Gastroesophageal sphincter (tissue), 3 donors: ENCODE results near the gene TRHDE.

Experiments
- POLR2A ChIP-seq, 2 donors: fragments of 450-650 bp; IDR thresholded peaks; one replicate each; pipeline ENCODE4 v1.6.1; 2017; ENCODE audit warnings: antibody characterized with exemption in 2 of 2, mild to moderate bottlenecking in 2 of 2, moderate library complexity in 1 of 2
- POLR2AphosphoS5 ChIP-seq: sonication (generic); formaldehyde crosslinking; IDR thresholded peaks from one replicate; pipeline ENCODE4 v1.6.1; 2017; ENCODE audit warnings: antibody characterized with exemption
- TF ChIP-seq, protein P1 (sequence below), 4 experiments: fragments of 200-600 bp in 2 of 4; fragments of 450-650 bp in 2 of 4; sonication (generic) in 1 of 4; IDR thresholded peaks; one replicate each; pipeline ENCODE4 v1.5.1; 2017 to 2019; ENCODE audit warnings: antibody characterized with exemption in 4 of 4, mild to moderate bottlenecking in 2 of 4, moderate library complexity in 2 of 4

DNA sequence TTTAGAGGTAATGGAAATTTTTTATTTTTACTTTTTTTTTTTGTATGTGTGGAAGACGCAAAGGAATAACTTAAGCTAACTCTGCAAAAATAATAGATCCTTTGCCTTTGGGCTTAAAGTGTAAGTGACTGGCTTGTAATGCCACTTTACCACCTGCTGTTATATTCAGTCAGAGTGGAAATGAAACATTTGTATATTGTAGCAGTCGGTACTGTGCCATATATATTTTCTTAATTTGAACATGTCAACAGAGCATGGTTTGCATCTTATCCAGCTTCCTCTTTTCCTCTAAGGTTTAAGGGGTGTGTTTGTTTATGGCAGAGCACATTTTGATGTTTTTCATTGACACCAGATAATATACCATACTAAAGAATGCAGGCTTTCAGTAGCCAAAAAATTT lies 176.6 kb downstream of the TRHDE start:
- TF ChIP-seq, protein P1, sequence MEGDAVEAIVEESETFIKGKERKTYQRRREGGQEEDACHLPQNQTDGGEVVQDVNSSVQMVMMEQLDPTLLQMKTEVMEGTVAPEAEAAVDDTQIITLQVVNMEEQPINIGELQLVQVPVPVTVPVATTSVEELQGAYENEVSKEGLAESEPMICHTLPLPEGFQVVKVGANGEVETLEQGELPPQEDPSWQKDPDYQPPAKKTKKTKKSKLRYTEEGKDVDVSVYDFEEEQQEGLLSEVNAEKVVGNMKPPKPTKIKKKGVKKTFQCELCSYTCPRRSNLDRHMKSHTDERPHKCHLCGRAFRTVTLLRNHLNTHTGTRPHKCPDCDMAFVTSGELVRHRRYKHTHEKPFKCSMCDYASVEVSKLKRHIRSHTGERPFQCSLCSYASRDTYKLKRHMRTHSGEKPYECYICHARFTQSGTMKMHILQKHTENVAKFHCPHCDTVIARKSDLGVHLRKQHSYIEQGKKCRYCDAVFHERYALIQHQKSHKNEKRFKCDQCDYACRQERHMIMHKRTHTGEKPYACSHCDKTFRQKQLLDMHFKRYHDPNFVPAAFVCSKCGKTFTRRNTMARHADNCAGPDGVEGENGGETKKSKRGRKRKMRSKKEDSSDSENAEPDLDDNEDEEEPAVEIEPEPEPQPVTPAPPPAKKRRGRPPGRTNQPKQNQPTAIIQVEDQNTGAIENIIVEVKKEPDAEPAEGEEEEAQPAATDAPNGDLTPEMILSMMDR (IDR thresholded peaks at IDR 0.05), result no peak
- TF ChIP-seq POLR2A (IDR thresholded peaks at IDR 0.05) (no peak), POLR2AphosphoS5 (no peak)
